ENCODE results near the gene DESI2.

DNA sequence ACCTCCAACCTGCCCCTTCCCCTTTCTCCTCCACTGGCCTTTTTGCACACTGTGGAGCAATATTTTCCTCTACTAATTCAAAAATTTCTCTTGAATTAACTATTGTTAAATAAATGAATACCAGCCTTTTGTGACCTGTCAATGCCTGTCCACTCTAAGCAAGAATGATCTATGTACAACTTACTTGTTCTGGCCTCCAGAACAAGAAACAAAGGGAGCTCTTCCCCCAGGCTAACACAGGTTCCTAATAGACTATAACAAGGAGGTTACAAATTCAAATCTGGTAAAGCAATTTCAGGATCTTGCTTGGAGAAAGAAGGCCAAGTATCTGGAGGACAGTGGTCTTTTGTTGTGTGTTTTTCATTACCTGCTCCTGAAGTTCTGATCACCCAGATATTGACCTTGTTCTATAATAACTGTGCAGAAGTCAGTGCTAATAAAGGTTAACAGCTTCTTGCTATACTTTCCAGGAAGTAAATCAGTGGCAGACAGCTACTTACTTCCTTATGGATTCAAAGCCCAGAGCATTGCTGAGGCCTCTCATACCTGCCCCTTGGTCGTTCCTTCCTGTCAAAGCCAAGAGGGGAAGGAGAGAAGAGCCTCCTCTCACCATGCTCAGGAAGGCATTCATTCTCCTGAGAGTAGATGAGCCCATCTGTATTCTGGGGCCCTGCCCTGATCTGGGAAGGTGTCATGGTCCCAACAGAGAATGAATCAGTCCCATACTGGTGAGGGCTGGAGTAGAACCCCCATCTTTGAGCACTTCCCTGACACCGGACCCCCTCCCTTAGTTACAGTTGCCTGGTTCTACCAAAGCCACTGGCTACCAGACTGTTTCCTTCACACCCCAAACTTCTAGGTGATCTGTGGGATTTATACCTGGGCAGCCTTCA is 56.8 kb downstream of the DESI2 start:
- TF ChIP-seq POLR2AphosphoS5 (IDR thresholded peaks at IDR 0.05; ENCODE audit: low read depth, low read length) (no peak), POLR2A (IDR thresholded peaks at IDR 0.05; ENCODE audit: low read depth, low read length) (no peak)

All from GM12892 (cell line).